ENCODE data around the gene ZNF385D.

The ZNF385D gene

GRCh38 chr3:21462141-21462540, 288.9 kb downstream of the ZNF385D start:
- H3K4me1 ChIP-seq (ENCODE audit: control insufficient read depth, insufficient read depth, low read length) = no peaks in the 10 kb centered on the region
- no peak overlapping the region for H3K9ac ChIP-seq (ENCODE audit: low read depth, low read length)
- H3K36me3 ChIP-seq (ENCODE audit: control insufficient read depth, insufficient read depth, low read length) = no peaks in the 10 kb centered on the region
- no peaks in the 10 kb centered on the region for H3K27me3 ChIP-seq (ENCODE audit: control insufficient read depth, insufficient read depth, low read length)
- no peak overlapping the region for H3K4me3 ChIP-seq (ENCODE audit: low read depth, low read length)
- no peaks in the 10 kb centered on the region for H3K9me3 ChIP-seq (ENCODE audit: control insufficient read depth, insufficient read depth, low read length)

- Histone ChIP-seq H3K27me3 (ENCODE audit: control insufficient read depth, insufficient read depth, low read length) (no peaks in the 10 kb centered on the region), H3K9me3 (ENCODE audit: control insufficient read depth, insufficient read depth, low read length) (no peaks in the 10 kb centered on the region), H3K4me3 (ENCODE audit: low read depth, low read length) (no peak overlapping the region), H3K4me1 (ENCODE audit: control insufficient read depth, insufficient read depth, low read length) (no peaks in the 10 kb centered on the region), H3K9ac (ENCODE audit: low read depth, low read length) (no peak overlapping the region), H3K36me3 (ENCODE audit: control insufficient read depth, insufficient read depth, low read length) (no peaks in the 10 kb centered on the region)
Measured at GRCh38 chr3:21457084-21457483, 293.9 kb downstream of the ZNF385D start.

- Histone ChIP-seq H3K9ac (ENCODE audit: low read depth, low read length) (no peak overlapping the region), H3K36me3 (ENCODE audit: control insufficient read depth, insufficient read depth, low read length) (no peaks in the 10 kb centered on the region), H3K4me1 (ENCODE audit: control insufficient read depth, insufficient read depth, low read length) (peaks cover 2% of the 10 kb centered on the region), H3K9me3 (ENCODE audit: control insufficient read depth, insufficient read depth, low read length) (no peaks in the 10 kb centered on the region), H3K27me3 (ENCODE audit: control insufficient read depth, insufficient read depth, low read length) (no peaks in the 10 kb centered on the region), H3K4me3 (ENCODE audit: low read depth, low read length) (no peak overlapping the region)
Measured at GRCh38 chr3:21449738-21450137, 301.3 kb downstream of the ZNF385D start.

- Histone ChIP-seq H3K4me3 (ENCODE audit: low read depth, low read length) (no peak overlapping the region), H3K27me3 (ENCODE audit: control insufficient read depth, insufficient read depth, low read length) (no peaks in the 10 kb centered on the region), H3K4me1 (ENCODE audit: control insufficient read depth, insufficient read depth, low read length) (peaks cover 2% of the 10 kb centered on the region), H3K9ac (ENCODE audit: low read depth, low read length) (no peak overlapping the region), H3K9me3 (ENCODE audit: control insufficient read depth, insufficient read depth, low read length) (no peaks in the 10 kb centered on the region), H3K36me3 (ENCODE audit: control insufficient read depth, insufficient read depth, low read length) (no peaks in the 10 kb centered on the region)
Measured at GRCh38 chr3:21447476-21448151, 303.4 kb downstream of the ZNF385D start.

GRCh38 chr3:21446945-21447475, 304.0 kb downstream of the ZNF385D start:
- no peaks in the 10 kb centered on the region for H3K9me3 ChIP-seq (ENCODE audit: control insufficient read depth, insufficient read depth, low read length)
- no peaks in the 10 kb centered on the region for H3K36me3 ChIP-seq (ENCODE audit: control insufficient read depth, insufficient read depth, low read length)
- no peak overlapping the region for H3K9ac ChIP-seq (ENCODE audit: low read depth, low read length)
- H3K4me3 ChIP-seq (ENCODE audit: low read depth, low read length) = no peak overlapping the region
- no peaks in the 10 kb centered on the region for H3K27me3 ChIP-seq (ENCODE audit: control insufficient read depth, insufficient read depth, low read length)
- peaks cover 2% of the 10 kb centered on the region for H3K4me1 ChIP-seq (ENCODE audit: control insufficient read depth, insufficient read depth, low read length)

GRCh38 chr3:21446027-21446426, 305.0 kb downstream of the ZNF385D start:
- Histone ChIP-seq H3K9me3 (ENCODE audit: control insufficient read depth, insufficient read depth, low read length) (no peaks in the 10 kb centered on the region), H3K9ac (ENCODE audit: low read depth, low read length) (no peak overlapping the region), H3K36me3 (ENCODE audit: control insufficient read depth, insufficient read depth, low read length) (no peaks in the 10 kb centered on the region), H3K4me3 (ENCODE audit: low read depth, low read length) (no peak overlapping the region), H3K27me3 (ENCODE audit: control insufficient read depth, insufficient read depth, low read length) (no peaks in the 10 kb centered on the region), H3K4me1 (ENCODE audit: control insufficient read depth, insufficient read depth, low read length) (peaks cover 2% of the 10 kb centered on the region)

- Histone ChIP-seq H3K9ac (ENCODE audit: low read depth, low read length) (no peak overlapping the region), H3K27me3 (ENCODE audit: control insufficient read depth, insufficient read depth, low read length) (no peaks in the 10 kb centered on the region), H3K4me1 (ENCODE audit: control insufficient read depth, insufficient read depth, low read length) (peaks cover 2% of the 10 kb centered on the region), H3K9me3 (ENCODE audit: control insufficient read depth, insufficient read depth, low read length) (no peaks in the 10 kb centered on the region), H3K36me3 (ENCODE audit: control insufficient read depth, insufficient read depth, low read length) (no peaks in the 10 kb centered on the region), H3K4me3 (ENCODE audit: low read depth, low read length) (no peak overlapping the region)
Measured at GRCh38 chr3:21441821-21442220, 309.2 kb downstream of the ZNF385D start.

- no peak overlapping the region for H3K9ac ChIP-seq (ENCODE audit: low read depth, low read length)
- H3K9me3 ChIP-seq (ENCODE audit: control insufficient read depth, insufficient read depth, low read length) = no peaks in the 10 kb centered on the region
- no peak overlapping the region for H3K4me3 ChIP-seq (ENCODE audit: low read depth, low read length)
- no peaks in the 10 kb centered on the region for H3K4me1 ChIP-seq (ENCODE audit: control insufficient read depth, insufficient read depth, low read length)
- no peaks in the 10 kb centered on the region for H3K27me3 ChIP-seq (ENCODE audit: control insufficient read depth, insufficient read depth, low read length)
- no peaks in the 10 kb centered on the region for H3K36me3 ChIP-seq (ENCODE audit: control insufficient read depth, insufficient read depth, low read length)
Measured at GRCh38 chr3:21436835-21437234, 314.2 kb downstream of the ZNF385D start.

GRCh38 chr3:21435871-21436270, 315.1 kb downstream of the ZNF385D start:
- Histone ChIP-seq H3K9ac (ENCODE audit: low read depth, low read length) (no peak overlapping the region), H3K4me1 (ENCODE audit: control insufficient read depth, insufficient read depth, low read length) (no peaks in the 10 kb centered on the region), H3K4me3 (ENCODE audit: low read depth, low read length) (no peak overlapping the region), H3K36me3 (ENCODE audit: control insufficient read depth, insufficient read depth, low read length) (no peaks in the 10 kb centered on the region), H3K9me3 (ENCODE audit: control insufficient read depth, insufficient read depth, low read length) (no peaks in the 10 kb centered on the region), H3K27me3 (ENCODE audit: control insufficient read depth, insufficient read depth, low read length) (no peaks in the 10 kb centered on the region)

- Histone ChIP-seq H3K36me3 (ENCODE audit: control insufficient read depth, insufficient read depth, low read length) (no peaks in the 10 kb centered on the region), H3K9ac (ENCODE audit: low read depth, low read length) (no peak overlapping the region), H3K4me3 (ENCODE audit: low read depth, low read length) (no peak overlapping the region), H3K4me1 (ENCODE audit: control insufficient read depth, insufficient read depth, low read length) (no peaks in the 10 kb centered on the region), H3K9me3 (ENCODE audit: control insufficient read depth, insufficient read depth, low read length) (no peaks in the 10 kb centered on the region), H3K27me3 (ENCODE audit: control insufficient read depth, insufficient read depth, low read length) (no peaks in the 10 kb centered on the region)
Measured at GRCh38 chr3:21434310-21434709, 316.7 kb downstream of the ZNF385D start.

GRCh38 chr3:21433751-21434150, 317.3 kb downstream of the ZNF385D start:
- no peaks in the 10 kb centered on the region for H3K36me3 ChIP-seq (ENCODE audit: control insufficient read depth, insufficient read depth, low read length)
- no peaks in the 10 kb centered on the region for H3K27me3 ChIP-seq (ENCODE audit: control insufficient read depth, insufficient read depth, low read length)
- H3K9me3 ChIP-seq (ENCODE audit: control insufficient read depth, insufficient read depth, low read length) = no peaks in the 10 kb centered on the region
- H3K9ac ChIP-seq (ENCODE audit: low read depth, low read length) = no peak overlapping the region
- H3K4me1 ChIP-seq (ENCODE audit: control insufficient read depth, insufficient read depth, low read length) = no peaks in the 10 kb centered on the region
- H3K4me3 ChIP-seq (ENCODE audit: low read depth, low read length) = no peak overlapping the region

- Histone ChIP-seq H3K9ac (ENCODE audit: low read depth, low read length) (no peak overlapping the region), H3K4me1 (ENCODE audit: control insufficient read depth, insufficient read depth, low read length) (no peaks in the 10 kb centered on the region), H3K4me3 (ENCODE audit: low read depth, low read length) (no peak overlapping the region), H3K27me3 (ENCODE audit: control insufficient read depth, insufficient read depth, low read length) (no peaks in the 10 kb centered on the region), H3K9me3 (ENCODE audit: control insufficient read depth, insufficient read depth, low read length) (no peaks in the 10 kb centered on the region), H3K36me3 (ENCODE audit: control insufficient read depth, insufficient read depth, low read length) (no peaks in the 10 kb centered on the region)
Measured at GRCh38 chr3:21426920-21427319, 324.1 kb downstream of the ZNF385D start.

Measured in iPS-15b (cell line).